HG03108 (cell line): ENCODE measurements around the gene CUL5.

ENCODE experiments used
- ATAC-seq: cut with Tn5 transposase; IDR thresholded peaks from one replicate; pipeline ENCODE4 v1.9.1; 2021; ENCODE audit warnings: moderate library complexity; ENCODE audit not compliant: unreplicated experiment

CUL5 gene

GRCh38 chr11:108008656-108009496 is at the start of gene CUL5:
TSS of gene CUL5 (plus strand) at chr11:108008898. CDS start at chr11:108009349, 451 bp downstream.
- ATAC-seq = peak; percentile 83

DNA sequence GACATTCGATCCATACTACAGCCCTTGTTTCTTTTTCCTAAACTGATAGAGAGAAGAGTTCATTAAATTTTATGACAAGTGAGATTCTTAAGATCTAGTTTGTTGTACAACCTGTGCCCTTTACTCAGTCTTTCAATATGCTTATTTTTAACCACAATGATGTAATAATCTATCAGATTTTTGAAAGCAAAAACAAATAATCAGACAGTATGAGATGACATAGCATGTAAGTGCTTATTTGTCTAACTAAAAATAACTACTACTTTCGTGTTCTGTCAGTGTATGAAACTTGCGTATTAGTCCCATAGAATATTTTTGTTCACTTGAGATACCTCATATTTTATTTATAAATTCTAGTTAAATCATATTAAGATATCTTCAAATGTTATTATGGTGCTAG is 47.2 kb upstream of the CUL5 start:
- ATAC-seq = no peak

DNA sequence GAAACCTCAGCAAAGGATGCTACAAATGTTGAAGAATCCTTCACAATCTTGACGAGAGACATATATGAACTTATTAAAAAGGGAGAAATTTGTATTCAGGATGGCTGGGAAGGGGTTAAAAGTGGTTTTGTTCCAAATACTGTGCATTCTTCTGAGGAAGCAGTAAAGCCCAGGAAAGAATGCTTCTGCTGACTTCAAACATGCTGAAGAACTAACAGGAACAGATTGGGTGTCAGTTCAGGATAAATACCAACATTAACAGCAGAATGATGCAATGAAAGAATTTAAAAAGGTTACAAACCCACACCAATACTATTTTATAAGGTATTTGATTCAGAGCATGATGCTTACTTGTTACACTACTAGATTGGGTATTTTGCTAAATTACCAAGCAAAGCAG is 46.5 kb upstream of the CUL5 start:
- no peak for ATAC-seq

DNA sequence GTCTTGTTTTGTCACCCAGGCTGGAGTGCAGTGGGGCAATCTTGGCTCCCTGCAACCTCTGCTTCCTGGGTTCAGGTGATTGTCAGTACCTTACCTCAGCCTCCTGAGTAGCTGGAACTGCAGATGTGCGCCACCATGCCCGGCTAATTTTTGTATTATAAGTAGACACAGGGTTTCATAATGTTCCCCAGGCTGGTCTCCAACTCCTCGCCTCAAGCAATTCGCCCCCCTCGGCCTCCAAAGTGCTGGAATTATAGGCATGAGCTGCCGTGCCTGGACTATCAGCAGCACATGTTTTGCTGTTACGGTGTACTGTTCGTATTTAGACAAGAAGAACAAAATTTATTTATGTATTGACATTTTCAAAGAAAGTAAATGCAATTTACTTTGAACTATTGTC is 45.6 kb upstream of the CUL5 start:
- no peak for ATAC-seq

DNA sequence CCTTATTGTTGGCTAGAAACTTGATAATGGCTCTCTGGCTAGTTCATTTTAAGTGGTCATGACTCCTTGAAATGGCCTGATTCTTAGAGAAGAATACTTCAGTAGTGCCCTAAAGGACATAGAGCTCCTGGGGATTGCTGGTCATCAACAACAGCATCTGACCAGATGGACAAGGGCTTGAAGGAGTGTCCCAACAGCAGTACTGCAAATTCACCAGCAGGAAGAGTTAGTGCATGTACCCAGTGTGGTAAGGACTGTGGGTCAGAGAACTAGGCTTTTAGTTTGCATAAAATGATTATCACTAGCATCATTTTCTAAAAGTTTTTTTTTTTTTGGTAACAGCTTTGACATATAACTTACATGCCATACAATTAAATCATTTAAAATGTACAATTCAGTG is 39.5 kb upstream of the CUL5 start:
- no peak for ATAC-seq

DNA sequence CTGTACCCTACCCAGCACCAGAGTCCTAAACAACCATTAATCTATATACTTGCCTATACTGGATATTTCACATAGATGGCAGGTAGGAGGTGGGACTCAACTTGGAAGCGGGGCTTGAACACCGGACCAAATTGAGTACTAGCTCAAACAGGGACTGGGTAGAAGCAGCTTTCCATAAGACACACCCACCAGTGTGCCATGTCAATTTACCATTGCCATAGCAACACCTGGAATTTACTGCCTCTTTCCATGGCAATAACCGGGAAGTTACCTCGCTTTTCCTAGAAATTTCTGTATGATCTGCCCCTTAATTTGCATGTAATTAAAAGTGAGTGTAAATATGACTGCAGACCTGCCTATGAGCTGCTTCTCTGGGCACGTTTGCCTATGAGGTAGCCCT is 38.6 kb upstream of the CUL5 start:
- no peak for ATAC-seq

DNA sequence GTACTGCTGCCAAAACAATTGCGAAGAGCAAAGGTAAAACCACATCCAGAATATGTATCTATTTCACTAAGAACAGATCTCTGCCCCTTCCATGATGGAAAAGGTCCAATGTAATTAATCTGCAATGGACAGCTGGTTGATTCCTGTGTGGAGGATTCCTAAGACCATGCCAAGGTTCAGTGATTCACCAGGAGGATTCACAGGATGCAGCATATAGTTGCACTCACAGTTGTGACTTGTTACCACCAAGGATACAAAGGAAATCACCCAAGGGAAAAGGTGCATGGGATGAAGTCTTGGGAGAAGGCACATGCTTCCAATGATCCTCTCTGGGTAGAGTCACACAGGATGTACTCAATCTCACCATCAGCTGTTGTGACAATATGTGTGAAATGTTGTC is 35.1 kb upstream of the CUL5 start:
- no peak for ATAC-seq

DNA sequence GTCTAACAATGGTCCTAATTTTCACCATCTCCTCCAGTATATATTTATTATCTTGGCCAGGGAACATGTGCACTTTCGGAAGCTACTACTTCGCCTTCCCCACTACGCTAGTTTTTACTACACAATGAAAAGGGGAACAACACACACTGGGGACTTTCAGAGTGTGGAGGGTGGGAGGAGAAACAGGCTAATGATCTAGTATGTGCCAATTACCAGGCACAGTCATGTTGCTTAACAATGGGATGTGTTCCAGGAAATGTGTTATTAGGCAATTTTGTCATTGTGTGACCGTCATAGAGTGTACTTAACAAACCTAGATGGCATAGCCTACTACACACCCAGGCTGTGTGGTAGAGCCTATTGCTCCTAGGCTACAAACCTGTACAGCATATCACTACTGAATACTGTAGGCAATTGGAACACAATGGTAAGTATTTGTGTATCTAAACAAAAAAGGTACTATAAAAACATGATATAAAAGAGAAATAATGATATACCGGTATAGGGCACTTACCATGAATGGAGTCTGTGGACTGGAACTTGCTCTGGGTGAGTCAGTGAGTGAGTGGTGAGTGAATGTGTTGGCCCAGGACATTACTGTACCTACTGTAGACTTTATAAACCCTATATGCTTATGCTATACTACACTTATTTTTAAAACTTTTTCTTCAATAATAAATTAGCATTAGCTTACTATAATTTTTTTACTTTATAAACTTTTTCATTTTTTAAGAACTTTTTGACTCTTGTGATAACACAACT is 20.1 kb upstream of the CUL5 start:
- ATAC-seq = no peak

DNA sequence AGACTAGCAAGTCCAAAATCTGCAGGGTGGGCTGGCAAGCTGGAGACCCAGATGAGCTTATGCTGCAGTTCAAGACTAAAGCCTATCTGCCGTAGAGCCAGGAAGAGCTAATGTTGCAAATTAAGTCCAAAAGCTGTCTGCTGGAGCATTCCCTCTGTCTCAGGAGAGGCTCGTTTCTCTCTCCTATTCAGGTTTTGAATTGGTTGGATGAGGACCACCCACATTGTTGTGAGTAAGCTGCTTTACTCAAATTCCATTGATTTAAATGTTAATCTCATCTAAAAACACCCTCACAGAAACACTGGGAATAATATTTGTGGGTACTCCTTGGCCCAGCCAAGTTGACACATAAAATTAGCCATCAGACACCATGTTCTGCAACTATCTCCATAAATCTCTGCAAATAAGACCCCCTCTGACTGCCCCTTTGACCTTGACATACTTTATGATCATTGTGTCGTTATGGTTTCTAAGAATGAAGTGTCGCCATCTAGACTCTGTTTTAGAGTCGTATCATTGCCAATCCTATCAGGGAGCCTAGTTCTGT is 16.8 kb upstream of the CUL5 start:
- no peak for ATAC-seq

GRCh38 chr11:107996006-107996776 is 12.5 kb upstream of the CUL5 start:
- ATAC-seq = no peak

- no peak for ATAC-seq
Observed at GRCh38 chr11:107998761-107999160, 9.9 kb upstream of the CUL5 start.

DNA sequence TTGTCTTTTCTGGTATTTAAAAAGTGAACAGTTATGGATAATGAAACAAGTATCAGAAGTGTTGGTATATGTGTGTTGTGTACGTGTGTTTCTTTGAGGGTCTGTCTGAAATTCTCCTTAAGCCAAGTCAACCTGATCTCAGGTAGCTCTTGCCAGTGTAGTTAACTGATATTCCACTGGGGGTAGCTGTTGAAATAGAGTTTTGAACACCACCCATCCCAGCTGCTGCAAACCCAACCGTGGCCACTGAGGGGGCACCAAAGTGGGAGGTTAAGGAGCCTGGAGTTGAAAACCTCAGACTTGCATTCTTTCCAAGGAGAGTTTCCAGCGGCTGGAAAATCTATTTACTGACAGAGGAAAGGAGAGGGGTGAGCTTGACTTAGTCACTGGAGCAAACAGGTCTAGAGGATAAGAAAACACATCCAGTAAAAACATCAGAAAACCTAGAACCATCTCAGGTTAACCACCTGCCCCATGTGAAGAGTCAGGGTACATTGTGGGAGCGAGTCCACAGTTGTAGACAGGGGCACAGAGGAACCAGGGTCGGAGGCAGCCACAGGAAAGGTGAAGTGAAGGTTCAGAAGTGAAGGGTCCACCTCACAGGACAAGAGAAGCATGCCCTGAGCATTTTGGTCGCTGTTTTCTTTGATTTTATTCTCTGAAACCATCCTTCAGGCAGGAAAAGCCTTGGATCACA is 8.8 kb upstream of the CUL5 start:
- peak; percentile 87 for ATAC-seq

DNA sequence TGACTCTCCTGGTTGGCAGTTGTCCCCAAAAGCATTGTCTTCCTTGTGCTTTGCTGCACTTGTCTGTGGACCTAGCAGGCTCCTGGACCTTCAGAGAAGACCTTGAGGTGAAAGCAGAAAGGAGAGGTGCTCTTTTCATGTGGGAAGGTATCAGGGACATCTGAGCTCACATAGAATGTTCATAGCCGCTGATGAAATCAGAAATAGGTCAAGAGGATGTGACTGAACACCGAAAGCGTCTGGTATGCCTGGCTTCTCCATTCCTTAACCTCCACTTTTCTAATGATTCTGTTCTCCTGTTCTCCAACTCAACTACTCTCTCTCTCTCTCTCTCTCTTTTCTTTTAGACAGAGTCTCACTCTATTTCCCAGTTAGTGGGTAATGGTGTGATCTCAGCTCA is 6.2 kb upstream of the CUL5 start:
- ATAC-seq = no peak

- no peak for ATAC-seq
Observed at GRCh38 chr11:108003623-108004022, 5.1 kb upstream of the CUL5 start.

DNA sequence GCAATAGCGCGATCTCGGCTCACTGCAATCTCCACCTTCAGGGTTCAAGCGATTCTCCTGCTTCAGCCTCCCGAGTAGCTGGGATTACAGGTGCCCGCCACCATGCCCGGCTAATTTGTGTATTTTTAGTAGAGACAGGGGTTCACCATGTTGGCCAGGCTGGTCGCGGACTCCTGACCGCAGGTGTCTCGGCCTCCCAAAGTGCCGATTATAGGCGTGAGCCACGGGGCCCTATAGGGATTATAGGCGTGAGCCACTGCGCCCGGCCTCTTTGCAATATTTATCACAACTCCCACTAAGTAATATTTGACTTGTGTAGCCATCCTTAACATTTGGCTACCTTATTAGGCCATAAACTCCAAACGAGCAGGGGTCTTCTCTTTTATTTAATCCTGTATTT is 879 bp upstream of the CUL5 start:
- ATAC-seq = no peak

DNA sequence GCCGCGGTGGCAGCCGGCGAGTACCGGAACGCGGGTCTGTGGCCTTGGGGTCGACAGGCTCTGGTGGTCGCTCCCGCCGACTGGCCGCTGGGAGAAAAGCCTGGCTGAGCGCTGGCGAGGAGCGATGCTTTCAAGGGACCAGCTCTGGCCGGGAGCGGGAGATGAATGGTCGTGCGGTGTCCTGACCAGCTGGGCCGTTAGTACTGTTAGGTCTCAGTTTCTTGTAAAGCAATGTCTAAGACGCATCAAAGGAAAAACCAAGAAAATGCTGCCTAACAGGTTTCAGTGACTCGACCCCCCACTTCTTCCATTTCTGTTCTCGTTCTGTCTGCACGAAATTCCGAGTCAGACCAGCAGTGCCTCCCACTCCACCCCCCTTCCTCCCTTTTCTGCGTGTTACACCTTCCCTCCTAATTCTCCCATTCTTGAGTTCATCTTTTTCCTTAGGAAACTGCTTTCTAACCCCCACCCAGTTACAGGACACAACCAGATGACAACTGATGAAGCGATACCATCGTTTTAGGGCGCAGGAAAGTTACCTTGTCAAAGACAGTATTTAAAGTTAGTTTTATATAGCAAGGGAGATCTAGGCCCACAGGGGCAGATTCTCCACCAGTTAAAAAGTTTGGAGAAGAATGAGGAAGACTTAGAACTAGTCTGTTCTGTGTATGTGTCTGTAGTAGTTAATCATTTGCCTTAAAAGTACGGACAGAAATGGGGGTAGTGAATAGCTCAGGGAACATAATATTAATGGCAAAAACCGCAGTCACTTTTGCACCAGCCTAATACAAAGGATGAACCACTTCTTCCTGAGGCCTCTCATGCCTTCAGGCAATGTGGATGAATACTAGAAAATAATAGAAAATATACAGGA is 1.0 kb downstream of the CUL5 start:
- peak; percentile 11 for ATAC-seq

DNA sequence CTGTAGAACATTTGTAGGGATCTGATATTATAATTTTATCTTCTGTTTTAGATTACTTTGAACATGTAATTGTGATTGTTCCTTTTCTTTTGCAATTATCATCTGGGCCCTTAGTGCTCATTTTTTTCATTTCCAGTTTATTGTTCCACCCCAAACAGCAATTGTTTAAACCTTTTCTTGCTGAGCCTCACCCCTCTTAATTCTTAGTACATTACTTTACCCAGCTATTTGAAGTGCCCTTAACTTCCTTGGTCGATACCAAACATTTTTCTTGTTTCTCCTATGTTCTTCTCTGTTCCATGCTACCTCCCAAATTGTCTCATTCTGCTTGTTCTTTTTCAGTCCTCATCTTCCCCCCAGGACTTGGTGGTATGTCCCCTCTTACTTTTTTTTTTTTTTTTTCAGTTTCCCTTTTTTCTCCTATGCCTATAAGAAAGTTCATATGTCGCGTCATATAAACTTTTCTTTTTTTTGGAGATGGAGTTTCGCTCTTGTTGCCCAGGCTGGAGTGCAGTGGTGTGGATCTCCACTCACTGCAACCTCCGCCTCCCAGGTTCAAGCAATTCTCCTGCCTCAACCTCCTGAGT is 3.5 kb downstream of the CUL5 start:
- no peak for ATAC-seq

DNA sequence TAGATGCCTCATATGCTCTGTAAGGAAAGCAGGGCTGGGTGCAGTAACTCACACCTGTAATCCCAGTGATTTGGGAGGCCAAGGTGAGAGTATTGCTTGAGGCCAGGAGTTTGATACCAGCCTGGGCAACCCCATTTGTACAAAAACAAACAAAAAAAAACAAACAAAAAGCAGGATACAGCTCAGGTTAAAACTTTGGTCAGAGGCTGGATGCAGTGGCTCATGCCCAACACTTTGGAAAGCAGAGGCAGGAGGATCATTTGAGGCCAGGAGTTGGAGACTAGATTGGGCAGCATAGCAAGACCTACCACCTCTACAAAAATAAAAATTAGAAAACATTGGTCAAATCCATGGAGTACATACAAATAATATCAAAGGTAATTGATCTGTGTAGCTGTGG is 7.9 kb downstream of the CUL5 start:
- no peak for ATAC-seq

GRCh38 chr11:108018708-108019107 is 10.0 kb downstream of the CUL5 start:
- no peak for ATAC-seq
